GM12878 (cell line): ENCODE results near the gene ZNF473. TPM values are rescaled to one million over a fixed set of nuclear protein-coding genes. Genes with fewer than 3 reads are reported as not detected.

ENCODE experiments used
- EED ChIP-seq: sonication (generic); IDR thresholded peaks from 2 replicates; pipeline ENCODE4 v1.6.1; 2016; ENCODE audit warnings: antibody characterized with exemption, low read depth
- FOS ChIP-seq: IDR thresholded peaks from 3 replicates; pipeline ENCODE4 v1.6.1; 2011; ENCODE audit warnings: borderline replicate concordance; ENCODE audit not compliant: insufficient read length; ENCODE audit errors: extremely low read depth
- JUNB ChIP-seq: IDR thresholded peaks from 2 replicates; pipeline ENCODE4 v1.6.1; 2016; ENCODE audit warnings: antibody characterized with exemption, mild to moderate bottlenecking
- MXI1 ChIP-seq: fragments of 150-350 bp; IDR thresholded peaks from 2 replicates; pipeline ENCODE4 v1.6.1; 2011; ENCODE audit warnings: low read depth, mild to moderate bottlenecking, inconsistent platforms, low read length, improper control_type of control experiment
- MYB ChIP-seq: fragments of 150-350 bp; IDR thresholded peaks from 2 replicates; pipeline ENCODE4 v1.6.1; 2014; ENCODE audit warnings: mild to moderate bottlenecking, low read depth, low read length, borderline replicate concordance
- RAD21 ChIP-seq: IDR thresholded peaks from 2 replicates; pipeline ENCODE4 v1.6.1; 2011; ENCODE audit warnings: mild to moderate bottlenecking, low read depth, low read length, moderate library complexity; ENCODE audit not compliant: insufficient read depth
- RUNX3 ChIP-seq: IDR thresholded peaks from 2 replicates; pipeline ENCODE4 v1.6.1; 2012; ENCODE audit warnings: low read length, inconsistent platforms
- YY1 ChIP-seq: IDR thresholded peaks from 2 replicates; pipeline ENCODE4 v1.6.1; 2011; ENCODE audit warnings: low read depth, mild to moderate bottlenecking, low read length
- ZNF384 ChIP-seq: IDR thresholded peaks from 2 replicates; pipeline ENCODE4 v1.6.1; 2012; ENCODE audit warnings: low read depth, mild to moderate bottlenecking, low read length, improper control_type of control experiment, borderline replicate concordance
- polyA plus RNA-seq, 11 experiments: library from polyadenylated mRNA; depleted of rRNA in 4 of 11; unstranded in 6 of 11; stranded (reverse) in 5 of 11; fragments of >200 nt; fragmentation: Nextera tagmentation in 4 of 11; fragmentation: Illumina TruSeq in 1 of 11; extraction: Ambion mirVana in 4 of 11; extraction: Trizol in 1 of 11; gene quantifications; 1 replicate in 1 of 11; 2 replicates in 10 of 11; pipeline versions ENCODE4 v1.2.1 to v1.2.3, GENCODE V29; 2011 to 2016; ENCODE audit warnings: inconsistent platforms in 2 of 11, missing spikeins in 2 of 11, low read depth in 1 of 11
- total RNA-seq, 4 experiments: library from RNA; depleted of rRNA in 3 of 4; stranded (reverse); fragments of >200 nt in 3 of 4; fragmentation: Illumina TruSeq in 1 of 4; extraction: Trizol in 1 of 4; gene quantifications; 2 replicates each; pipeline versions ENCODE4 v1.2.1 to v1.2.3, GENCODE V29; 2013 to 2021
- TF ChIP-seq, protein P1 (sequence below): fragments of 150-350 bp; IDR thresholded peaks from 2 replicates; pipeline ENCODE4 v1.6.1; 2014; ENCODE audit warnings: mild to moderate bottlenecking, low read depth, low read length
- TF ChIP-seq, protein P2 (sequence below): IDR thresholded peaks from 2 replicates; pipeline ENCODE4 v1.6.1; 2012; ENCODE audit warnings: low read depth, low read length, improper control_type of control experiment
- TF ChIP-seq, protein P3 (sequence below), 3 experiments: IDR thresholded peaks in 2 of 3; conservative IDR thresholded peaks in 1 of 3; 2 replicates each; pipeline ENCODE4 v1.5.1; 2011; ENCODE audit warnings: low read depth in 3 of 3, low read length in 3 of 3, mild to moderate bottlenecking in 3 of 3, control low read depth in 2 of 3, moderate library complexity in 2 of 3, inconsistent platforms in 1 of 3, mixed read lengths in 1 of 3; ENCODE audit not compliant: control insufficient read depth in 2 of 3, insufficient read depth in 1 of 3; ENCODE audit errors: extremely low read depth in 1 of 3
- TF ChIP-seq, protein P4 (sequence below): fragments of 450-650 bp; IDR thresholded peaks from 2 replicates; pipeline ENCODE4 v1.6.1; 2016; ENCODE audit warnings: mild to moderate bottlenecking
- TF ChIP-seq, protein P5 (sequence below): IDR thresholded peaks from 2 replicates; pipeline ENCODE4 v1.6.1; 2012; ENCODE audit warnings: low read depth, low read length, improper control_type of control experiment
- TF ChIP-seq, protein P6 (sequence below): fragments of 450-650 bp; IDR thresholded peaks from 2 replicates; pipeline ENCODE4 v1.6.1; 2017; ENCODE audit warnings: mild to moderate bottlenecking, moderate library complexity
- TF ChIP-seq, protein P7 (sequence below): fragments of 450-650 bp; IDR thresholded peaks from 2 replicates; pipeline ENCODE4 v1.6.1; 2017; ENCODE audit warnings: mild to moderate bottlenecking, low read depth, inconsistent platforms; ENCODE audit not compliant: poor library complexity, severe bottlenecking

The ZNF473 gene
- total and polyA plus RNA-seq, 10 of the 15 experiments (the other 5 are each of a cell fraction or from before 2014, with no cell fraction given): 2.3 to 14.9 (median 6.3) TPM

DNA sequence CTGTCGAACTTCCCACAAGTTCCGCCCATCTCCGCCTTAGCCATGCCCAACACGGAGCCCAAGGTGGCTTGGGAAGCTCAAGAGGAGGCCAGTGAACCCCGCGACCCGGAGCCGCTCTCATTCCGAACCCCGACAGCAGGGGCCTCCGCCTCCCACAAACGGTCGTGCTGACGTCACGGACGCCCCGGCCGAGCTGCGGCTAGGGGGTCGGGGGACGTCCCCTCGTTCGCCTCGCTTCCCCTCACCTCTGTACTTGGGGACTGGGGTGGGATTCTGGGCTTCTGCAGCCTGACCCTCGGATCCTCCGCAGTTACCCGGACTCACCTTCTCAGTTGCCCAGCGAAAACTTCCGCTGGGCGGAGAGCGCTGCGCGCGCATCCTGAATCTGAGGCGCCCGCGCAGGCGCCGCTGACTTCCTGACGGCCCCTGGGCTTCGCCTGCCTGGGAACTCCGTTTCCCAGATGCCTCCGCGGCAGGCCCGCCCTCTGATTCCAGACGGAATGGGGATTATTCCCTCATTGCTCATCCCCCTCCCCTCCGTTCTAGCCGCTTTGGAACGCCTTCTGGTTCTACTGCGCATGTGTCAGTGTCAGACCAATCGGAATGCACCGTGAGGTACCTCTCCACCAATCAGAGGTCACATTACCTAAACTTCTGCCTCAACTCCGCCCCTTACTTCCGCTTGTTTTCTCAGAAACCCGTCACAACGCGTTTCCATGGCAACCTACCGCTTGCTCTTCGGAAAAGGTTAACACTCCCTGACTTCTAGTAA lies 597 bp upstream of the ZNF473 start, which contains the start of gene VRK3 (continued):
- TF ChIP-seq, protein P1, sequence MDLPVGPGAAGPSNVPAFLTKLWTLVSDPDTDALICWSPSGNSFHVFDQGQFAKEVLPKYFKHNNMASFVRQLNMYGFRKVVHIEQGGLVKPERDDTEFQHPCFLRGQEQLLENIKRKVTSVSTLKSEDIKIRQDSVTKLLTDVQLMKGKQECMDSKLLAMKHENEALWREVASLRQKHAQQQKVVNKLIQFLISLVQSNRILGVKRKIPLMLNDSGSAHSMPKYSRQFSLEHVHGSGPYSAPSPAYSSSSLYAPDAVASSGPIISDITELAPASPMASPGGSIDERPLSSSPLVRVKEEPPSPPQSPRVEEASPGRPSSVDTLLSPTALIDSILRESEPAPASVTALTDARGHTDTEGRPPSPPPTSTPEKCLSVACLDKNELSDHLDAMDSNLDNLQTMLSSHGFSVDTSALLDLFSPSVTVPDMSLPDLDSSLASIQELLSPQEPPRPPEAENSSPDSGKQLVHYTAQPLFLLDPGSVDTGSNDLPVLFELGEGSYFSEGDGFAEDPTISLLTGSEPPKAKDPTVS: no peak
- TF ChIP-seq, protein P2, sequence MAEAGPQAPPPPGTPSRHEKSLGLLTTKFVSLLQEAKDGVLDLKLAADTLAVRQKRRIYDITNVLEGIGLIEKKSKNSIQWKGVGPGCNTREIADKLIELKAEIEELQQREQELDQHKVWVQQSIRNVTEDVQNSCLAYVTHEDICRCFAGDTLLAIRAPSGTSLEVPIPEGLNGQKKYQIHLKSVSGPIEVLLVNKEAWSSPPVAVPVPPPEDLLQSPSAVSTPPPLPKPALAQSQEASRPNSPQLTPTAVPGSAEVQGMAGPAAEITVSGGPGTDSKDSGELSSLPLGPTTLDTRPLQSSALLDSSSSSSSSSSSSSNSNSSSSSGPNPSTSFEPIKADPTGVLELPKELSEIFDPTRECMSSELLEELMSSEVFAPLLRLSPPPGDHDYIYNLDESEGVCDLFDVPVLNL: no peak
- peak; percentile 52; the same call in 1 of the 2 replicates for TF ChIP-seq YY1
- TF ChIP-seq, protein P3, sequence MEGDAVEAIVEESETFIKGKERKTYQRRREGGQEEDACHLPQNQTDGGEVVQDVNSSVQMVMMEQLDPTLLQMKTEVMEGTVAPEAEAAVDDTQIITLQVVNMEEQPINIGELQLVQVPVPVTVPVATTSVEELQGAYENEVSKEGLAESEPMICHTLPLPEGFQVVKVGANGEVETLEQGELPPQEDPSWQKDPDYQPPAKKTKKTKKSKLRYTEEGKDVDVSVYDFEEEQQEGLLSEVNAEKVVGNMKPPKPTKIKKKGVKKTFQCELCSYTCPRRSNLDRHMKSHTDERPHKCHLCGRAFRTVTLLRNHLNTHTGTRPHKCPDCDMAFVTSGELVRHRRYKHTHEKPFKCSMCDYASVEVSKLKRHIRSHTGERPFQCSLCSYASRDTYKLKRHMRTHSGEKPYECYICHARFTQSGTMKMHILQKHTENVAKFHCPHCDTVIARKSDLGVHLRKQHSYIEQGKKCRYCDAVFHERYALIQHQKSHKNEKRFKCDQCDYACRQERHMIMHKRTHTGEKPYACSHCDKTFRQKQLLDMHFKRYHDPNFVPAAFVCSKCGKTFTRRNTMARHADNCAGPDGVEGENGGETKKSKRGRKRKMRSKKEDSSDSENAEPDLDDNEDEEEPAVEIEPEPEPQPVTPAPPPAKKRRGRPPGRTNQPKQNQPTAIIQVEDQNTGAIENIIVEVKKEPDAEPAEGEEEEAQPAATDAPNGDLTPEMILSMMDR (IDR thresholded peaks at IDR 0.05 in 2 of 3, conservative IDR thresholded peaks at IDR 0.05 in 1 of 3; ENCODE audit: control insufficient read depth in 2 of 3, extremely low read depth in 1 of 3, insufficient read depth in 1 of 3, low read depth in 3 of 3, low read length in 3 of 3): peak; percentile 0 to 13 (median 8); a peak in 1 of 6 replicates
- TF ChIP-seq, protein P4, sequence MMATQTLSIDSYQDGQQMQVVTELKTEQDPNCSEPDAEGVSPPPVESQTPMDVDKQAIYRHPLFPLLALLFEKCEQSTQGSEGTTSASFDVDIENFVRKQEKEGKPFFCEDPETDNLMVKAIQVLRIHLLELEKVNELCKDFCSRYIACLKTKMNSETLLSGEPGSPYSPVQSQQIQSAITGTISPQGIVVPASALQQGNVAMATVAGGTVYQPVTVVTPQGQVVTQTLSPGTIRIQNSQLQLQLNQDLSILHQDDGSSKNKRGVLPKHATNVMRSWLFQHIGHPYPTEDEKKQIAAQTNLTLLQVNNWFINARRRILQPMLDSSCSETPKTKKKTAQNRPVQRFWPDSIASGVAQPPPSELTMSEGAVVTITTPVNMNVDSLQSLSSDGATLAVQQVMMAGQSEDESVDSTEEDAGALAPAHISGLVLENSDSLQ: peak; percentile 72
- TF ChIP-seq, protein P5, sequence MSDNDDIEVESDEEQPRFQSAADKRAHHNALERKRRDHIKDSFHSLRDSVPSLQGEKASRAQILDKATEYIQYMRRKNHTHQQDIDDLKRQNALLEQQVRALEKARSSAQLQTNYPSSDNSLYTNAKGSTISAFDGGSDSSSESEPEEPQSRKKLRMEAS: no peak; the same call in 1 of the 2 replicates
- no peak for TF ChIP-seq JUNB
- TF ChIP-seq ZNF384: no peak
- peak; percentile 36 for TF ChIP-seq RUNX3
- no peak for TF ChIP-seq RAD21
- TF ChIP-seq, protein P6, sequence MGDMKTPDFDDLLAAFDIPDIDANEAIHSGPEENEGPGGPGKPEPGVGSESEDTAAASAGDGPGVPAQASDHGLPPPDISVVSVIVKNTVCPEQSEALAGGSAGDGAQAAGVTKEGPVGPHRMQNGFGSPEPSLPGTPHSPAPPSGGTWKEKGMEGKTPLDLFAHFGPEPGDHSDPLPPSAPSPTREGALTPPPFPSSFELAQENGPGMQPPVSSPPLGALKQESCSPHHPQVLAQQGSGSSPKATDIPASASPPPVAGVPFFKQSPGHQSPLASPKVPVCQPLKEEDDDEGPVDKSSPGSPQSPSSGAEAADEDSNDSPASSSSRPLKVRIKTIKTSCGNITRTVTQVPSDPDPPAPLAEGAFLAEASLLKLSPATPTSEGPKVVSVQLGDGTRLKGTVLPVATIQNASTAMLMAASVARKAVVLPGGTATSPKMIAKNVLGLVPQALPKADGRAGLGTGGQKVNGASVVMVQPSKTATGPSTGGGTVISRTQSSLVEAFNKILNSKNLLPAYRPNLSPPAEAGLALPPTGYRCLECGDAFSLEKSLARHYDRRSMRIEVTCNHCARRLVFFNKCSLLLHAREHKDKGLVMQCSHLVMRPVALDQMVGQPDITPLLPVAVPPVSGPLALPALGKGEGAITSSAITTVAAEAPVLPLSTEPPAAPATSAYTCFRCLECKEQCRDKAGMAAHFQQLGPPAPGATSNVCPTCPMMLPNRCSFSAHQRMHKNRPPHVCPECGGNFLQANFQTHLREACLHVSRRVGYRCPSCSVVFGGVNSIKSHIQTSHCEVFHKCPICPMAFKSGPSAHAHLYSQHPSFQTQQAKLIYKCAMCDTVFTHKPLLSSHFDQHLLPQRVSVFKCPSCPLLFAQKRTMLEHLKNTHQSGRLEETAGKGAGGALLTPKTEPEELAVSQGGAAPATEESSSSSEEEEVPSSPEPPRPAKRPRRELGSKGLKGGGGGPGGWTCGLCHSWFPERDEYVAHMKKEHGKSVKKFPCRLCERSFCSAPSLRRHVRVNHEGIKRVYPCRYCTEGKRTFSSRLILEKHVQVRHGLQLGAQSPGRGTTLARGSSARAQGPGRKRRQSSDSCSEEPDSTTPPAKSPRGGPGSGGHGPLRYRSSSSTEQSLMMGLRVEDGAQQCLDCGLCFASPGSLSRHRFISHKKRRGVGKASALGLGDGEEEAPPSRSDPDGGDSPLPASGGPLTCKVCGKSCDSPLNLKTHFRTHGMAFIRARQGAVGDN: no peak
- TF ChIP-seq, protein P7, sequence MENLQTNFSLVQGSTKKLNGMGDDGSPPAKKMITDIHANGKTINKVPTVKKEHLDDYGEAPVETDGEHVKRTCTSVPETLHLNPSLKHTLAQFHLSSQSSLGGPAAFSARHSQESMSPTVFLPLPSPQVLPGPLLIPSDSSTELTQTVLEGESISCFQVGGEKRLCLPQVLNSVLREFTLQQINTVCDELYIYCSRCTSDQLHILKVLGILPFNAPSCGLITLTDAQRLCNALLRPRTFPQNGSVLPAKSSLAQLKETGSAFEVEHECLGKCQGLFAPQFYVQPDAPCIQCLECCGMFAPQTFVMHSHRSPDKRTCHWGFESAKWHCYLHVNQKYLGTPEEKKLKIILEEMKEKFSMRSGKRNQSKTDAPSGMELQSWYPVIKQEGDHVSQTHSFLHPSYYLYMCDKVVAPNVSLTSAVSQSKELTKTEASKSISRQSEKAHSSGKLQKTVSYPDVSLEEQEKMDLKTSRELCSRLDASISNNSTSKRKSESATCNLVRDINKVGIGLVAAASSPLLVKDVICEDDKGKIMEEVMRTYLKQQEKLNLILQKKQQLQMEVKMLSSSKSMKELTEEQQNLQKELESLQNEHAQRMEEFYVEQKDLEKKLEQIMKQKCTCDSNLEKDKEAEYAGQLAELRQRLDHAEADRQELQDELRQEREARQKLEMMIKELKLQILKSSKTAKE: no peak
- TF ChIP-seq MXI1: no peak
- TF ChIP-seq MYB: no peak; the same call in 1 of the 2 replicates
- peak; percentile 58; the same call in 1 of the 2 replicates for TF ChIP-seq EED
- TF ChIP-seq FOS: peak; percentile 54
